IPS-18c (cell line): ENCODE measurements around the gene SLC22A9.
"Not testable (repeated sequence)": the region's sequence is repeated elsewhere in the genome, so short reads cannot be mapped to it uniquely, and the experiment has no call there.

Experiments
- H3K4me3 ChIP-seq: 2 replicates; pipeline ENCODE4 v1.7.0; 2013; ENCODE audit warnings: low read depth, mild to moderate bottlenecking, low read length, moderate library complexity; ENCODE audit not compliant: insufficient read depth
- H3K9me3 ChIP-seq: one replicate; pipeline ENCODE4 v1.6.1; 2013; ENCODE audit warnings: mild to moderate bottlenecking, low read length, moderate library complexity; ENCODE audit not compliant: control insufficient read depth, insufficient read depth

SLC22A9 gene

DNA sequence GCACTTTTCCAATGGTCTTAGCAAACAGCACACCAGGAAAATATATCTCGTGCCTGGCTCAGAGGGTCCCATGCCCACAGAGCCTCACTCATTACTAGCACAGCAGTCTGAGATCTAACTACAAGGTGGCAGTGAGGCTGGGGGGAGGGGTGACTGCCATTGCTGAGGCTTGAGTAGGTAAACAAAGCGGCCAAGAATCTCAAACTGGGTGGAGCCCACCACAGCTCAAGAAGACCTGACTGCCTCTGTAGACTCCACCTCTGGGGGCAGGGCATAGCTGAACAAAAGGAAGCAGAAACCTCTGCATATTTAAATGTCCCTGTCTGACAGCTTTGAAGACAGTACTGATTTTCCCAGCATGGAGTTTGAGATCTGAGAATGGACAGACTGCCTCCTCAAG lies 61.1 kb downstream of the SLC22A9 start:
- H3K9me3 ChIP-seq, H3K4me3 ChIP-seq: not testable (repeated sequence)

DNA sequence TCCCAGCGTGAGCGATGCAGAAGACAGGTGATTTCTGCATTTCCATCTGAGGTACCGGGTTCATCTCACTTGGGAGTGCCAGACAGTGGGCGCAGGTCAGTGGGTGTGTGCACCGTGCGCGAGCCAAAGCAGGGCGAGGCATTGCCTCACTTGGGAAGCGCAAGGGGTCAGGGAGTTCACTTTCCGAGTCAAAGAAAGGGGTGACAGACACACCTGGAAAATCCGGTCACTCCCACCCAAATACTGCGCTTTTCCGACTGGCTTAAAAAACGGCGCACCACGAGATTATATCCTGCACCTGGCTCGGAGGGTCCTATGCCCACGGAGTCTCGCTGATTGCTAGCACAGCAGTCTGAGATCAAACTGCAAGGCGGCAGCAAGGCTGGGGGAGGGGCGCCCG lies 65.8 kb downstream of the SLC22A9 start:
- H3K4me3 ChIP-seq, H3K9me3 ChIP-seq: not testable (repeated sequence)

DNA sequence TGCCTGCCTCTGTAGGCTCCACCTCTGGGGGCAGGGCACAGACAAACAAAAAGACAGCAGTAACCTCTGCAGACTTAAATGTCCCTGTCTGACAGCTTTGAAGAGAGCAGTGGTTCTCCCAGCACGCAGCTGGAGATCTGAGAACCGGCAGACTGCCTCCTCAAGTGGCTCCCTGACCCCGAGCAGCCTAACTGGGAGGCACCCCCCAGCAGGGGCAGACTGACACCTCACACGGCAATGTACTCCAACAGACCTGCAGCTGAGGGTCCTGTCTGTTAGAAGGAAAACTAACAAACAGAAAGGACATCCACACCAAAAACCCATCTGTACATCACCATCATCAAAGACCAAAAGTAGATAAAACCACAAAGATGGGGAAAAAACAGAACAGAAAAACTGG lies 66.2 kb downstream of the SLC22A9 start:
- not testable (repeated sequence) for H3K4me3 ChIP-seq

DNA sequence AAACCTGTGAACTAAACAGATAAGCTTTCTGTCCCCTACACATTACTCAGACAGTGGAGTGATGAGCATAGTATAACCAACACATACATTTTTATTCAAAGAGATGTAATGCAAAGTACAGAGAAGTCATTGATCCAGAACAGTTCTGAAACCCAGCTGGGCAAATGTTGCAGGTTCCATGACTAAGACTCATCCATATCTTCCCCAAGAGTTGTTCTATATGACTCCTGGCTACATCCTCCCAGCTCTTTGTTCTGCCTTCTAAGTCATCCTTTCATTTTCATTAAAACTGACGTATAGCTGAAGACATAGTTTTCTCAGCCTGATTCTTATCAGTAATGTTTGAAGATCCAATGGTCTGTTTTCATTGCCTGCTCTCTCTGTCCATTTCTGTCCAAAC lies 74.1 kb downstream of the SLC22A9 start:
- H3K9me3 ChIP-seq = no peaks in the 10 kb centered on the region
- H3K4me3 ChIP-seq = no peak overlapping the region

More for the DNA sequence above, 66.2 kb downstream of the SLC22A9 start:
- H3K9me3 ChIP-seq = not testable (repeated sequence)

DNA sequence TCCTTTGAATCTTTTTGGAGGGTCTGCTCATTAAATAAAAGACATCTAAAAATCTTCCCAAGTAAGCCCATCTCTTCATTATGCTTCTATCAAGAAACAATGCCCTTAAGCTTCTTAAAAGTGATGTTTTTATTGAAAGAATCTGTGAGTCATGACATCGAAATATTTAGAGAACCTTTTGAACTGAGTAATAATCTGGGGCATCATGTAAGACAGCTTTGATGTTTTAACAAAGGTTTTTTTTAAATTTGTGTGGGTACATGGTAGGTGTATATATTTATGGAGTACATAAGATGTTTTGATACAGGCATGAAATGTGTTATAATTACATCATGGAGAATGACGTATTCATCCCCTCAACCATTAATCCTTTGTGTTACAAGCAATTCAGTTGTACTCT lies 74.6 kb downstream of the SLC22A9 start:
- Histone ChIP-seq H3K9me3 (no peaks in the 10 kb centered on the region), H3K4me3 (no peak overlapping the region)

DNA sequence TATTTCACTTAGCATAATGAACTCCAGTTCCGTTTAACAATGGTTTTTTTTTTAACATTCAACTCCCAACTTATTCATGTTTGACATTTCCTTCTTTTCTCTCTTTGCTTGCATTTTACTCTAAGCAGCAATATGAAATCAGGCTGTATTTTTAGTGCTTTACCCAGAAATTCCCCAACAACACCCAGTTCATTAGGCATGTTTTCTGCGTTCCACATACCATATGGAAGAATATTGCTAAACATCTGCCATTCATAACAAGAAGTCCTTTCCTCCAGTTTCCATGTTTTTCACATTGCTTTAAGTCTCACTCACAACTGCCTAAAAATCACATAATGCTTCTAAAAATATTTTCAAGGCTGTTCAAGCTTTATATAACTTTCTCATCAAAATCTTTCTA lies 75.5 kb downstream of the SLC22A9 start:
- H3K4me3 ChIP-seq = no peak overlapping the region
- no peaks in the 10 kb centered on the region for H3K9me3 ChIP-seq

DNA sequence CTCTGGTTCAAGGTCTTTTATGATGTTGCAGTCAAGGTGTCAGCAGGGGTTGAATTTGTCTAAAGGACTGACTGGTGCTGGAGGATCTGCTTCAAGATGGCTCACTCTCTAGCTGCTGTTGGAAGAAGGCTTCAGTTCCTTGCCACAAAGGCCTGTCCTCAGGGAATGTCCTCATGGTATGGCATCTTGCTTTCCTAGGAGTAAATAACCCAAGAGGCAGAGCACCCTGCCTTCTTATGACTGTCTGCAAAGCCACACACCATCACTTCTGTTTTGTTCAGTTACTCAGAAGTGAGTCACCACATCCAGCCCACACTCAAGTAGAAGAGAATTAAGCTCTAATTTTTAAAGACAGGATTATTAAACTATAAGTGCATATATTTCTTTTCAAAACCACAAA lies 76.1 kb downstream of the SLC22A9 start:
- no peak overlapping the region for H3K4me3 ChIP-seq

DNA sequence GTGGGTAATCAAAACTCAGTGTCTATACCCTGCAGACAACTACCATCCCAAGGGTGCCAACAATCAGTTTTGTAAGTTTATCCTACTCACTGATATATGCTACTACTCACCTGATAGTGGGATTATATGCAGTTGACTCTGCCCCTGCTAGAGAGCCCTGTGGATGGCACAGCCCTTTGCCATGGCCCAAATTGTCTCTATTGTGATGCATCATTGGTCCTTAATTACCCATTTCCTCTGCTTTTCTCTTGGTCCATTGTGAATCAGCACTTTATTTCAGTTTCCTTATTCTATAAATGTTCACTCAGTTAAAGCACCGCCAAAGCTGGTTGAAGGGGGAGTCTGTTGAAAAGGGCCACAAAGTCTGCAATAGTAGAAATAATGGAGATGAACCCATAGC lies 79.1 kb downstream of the SLC22A9 start:
- H3K4me3 ChIP-seq = no peak overlapping the region
- no peaks in the 10 kb centered on the region for H3K9me3 ChIP-seq

More for the DNA sequence above, 76.1 kb downstream of the SLC22A9 start:
- no peaks in the 10 kb centered on the region for H3K9me3 ChIP-seq

DNA sequence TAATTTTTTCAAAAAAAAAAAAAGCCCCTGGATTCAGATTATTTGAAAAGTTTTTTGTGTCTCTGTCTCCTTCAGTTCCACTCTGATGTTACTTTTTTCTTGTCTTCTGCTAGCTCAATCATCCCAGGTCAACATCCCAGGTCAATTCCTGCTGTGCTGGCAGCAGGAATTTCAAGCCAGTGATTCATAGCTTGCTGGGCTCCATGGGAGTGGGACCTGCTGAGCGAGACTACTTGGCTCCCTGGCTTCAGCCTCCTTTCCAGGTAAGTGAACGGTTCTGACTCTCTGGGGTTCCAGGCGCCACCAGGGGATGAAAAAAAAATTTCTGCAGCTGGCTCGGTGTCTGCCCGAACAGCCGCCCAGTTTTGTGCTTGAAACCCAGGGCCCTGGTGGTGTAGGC lies 90.0 kb downstream of the SLC22A9 start:
- Histone ChIP-seq H3K9me3 (no peaks in the 10 kb centered on the region), H3K4me3 (no peak overlapping the region)
